GM21515 (cell line): ENCODE measurements around the gene RCC1.
"Not testable (repeated sequence)": the region's sequence is repeated elsewhere in the genome, so short reads cannot be mapped to it uniquely, and the experiment has no call there.

Experiments used
- ATAC-seq: cut with Tn5 transposase; IDR thresholded peaks from one replicate; pipeline ENCODE4 v1.9.1; 2021; ENCODE audit not compliant: unreplicated experiment

Gene RCC1

DNA sequence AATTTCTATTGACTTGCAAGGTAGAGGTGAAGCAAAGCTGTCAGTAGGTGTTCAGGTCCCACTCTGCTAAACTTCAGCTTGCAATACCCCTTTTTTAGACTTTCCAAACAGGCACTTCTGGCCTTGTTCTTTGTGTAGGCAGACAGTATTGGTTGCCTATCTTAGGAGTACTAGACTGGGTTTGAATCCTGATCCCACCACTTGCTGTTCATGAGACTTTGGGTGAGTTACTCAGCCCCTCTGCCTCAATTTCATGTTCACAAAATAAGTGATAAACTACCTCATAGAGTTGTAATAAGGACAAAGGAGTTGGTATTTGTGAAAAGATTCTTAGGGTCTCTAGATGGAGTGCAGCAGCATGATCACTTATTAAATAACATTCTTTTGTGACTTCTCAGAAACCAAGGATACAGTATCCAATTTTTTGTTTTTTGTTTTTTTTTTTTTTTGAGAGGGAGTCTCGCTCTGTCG lies 5.2 kb downstream of the RCC1 start:
- no peak for ATAC-seq

DNA sequence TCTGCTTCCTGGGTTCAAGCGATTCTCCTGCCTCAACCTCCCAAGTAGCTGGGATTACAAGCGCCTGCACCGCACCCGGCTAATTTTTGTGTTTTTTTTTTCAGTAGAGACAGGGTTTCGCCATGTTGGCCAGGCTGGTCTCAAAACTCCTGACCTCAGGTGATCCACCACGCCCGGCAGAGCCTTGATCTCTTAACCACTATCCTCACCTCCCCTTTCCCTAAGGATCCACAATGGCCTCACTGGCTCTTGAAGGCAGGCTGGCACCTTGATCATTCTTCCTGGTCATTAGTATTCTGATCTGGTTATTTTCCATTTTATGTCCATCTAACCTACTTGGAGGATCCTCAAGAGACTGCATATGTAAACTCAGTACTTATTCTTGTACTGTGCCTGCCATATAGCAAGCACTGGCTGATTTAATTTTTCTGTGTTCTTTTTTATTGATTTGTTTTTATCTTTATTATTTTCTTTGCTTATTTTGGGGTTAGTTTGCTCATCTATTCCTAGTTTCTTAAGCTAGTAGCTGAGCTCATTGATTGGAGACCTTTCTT lies 6.3 kb downstream of the RCC1 start:
- no peak for ATAC-seq

DNA sequence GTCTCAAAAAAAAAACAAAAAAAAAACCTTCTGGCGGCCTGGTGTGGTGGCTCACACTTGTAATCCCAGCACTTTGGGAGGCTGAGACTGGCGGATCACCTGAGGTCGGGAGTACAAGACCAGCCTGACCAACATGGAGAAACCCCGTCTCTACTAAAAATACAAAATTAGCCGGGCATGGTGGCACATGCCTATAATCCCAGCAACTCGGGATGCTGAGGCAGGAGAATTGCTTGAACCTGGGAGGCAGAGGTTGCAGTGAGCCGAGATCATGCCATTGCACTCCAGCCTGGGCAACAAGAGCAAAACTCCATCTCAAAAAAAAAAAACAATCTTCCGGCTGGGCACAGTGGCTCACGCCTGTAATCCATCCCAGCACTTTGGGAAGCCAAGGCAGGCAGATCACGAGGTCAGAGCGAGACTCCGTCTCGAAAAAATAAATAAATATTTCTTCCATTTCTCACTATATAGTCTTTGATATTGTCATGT lies 8.6 kb downstream of the RCC1 start:
- ATAC-seq, result not testable (repeated sequence)

DNA sequence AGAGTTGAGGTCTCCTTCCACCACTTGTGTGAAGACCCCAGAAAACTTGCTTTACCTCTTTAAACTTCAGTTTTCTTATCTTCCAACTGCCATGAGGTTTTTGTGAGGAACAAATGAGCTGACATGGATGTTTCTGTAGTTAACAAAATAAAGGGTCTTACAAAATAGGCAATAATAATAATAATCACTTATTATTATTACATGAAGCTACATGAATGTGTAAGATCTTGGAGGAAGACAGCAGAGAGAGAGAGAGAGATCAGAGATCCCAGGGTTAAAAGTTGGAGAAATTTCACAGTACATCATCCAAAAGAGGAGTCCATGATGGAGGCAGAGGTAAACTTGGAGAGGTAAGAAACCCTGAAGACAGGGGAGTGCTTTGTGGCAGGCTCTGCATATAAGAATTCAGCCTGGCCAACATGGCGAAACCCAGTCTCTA lies 10.7 kb downstream of the RCC1 start:
- no peak for ATAC-seq

DNA sequence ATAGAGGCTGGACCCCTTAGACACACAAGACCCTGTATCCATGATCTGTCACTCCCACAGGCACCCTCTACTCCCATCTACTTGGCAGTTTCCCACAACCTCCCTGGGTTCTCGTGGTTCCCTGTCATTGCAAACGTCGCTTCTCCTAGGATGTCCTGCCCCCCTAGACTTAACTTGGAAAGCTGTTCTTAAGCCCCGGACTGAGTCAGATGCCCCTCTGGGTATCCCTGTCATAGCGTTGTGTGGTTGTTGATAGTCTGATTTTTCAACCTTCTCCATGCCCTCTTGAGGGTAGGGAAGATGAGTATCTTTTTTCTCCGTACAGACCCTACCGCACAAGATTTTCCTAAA lies 11.8 kb downstream of the RCC1 start:
- no peak for ATAC-seq

DNA sequence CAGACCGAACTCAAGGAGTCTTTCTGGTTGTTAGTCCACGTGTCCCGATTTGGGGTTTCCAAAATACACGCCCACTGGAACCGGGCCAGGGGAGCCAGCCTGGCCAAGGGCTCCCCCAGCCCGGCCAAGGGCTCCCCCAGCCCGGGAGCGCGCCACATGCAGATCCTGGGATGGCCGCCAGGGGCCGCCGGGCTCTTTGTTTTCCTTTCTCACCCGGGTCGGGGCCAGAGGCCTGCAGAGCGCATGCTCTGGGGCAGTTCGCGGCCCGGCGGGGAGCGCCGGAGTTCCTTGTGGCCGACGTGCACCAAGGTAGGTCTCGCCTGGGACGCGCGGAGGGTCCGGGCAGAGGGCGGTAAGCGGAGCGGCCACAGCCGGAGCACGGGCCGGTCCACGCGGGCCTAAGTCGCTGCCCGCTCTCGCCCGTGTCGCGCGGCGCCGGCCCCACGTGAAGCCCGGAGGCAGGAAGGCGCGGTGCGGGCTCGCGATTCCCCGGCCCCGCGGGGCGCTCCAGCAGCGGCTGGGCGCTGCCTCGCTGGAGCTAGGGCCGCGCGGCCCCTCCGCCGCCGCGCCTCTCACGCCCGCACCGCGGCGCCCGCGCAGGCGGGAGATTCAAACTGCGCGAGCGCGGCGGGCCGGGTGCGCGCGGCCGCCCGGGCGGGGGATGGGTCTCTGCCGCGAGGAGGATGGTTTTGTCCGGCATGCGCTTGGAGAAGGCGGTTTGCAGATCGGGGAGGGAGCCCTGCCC lies 12.3 kb downstream of the RCC1 start:
- ATAC-seq, result peak; percentile 74

DNA sequence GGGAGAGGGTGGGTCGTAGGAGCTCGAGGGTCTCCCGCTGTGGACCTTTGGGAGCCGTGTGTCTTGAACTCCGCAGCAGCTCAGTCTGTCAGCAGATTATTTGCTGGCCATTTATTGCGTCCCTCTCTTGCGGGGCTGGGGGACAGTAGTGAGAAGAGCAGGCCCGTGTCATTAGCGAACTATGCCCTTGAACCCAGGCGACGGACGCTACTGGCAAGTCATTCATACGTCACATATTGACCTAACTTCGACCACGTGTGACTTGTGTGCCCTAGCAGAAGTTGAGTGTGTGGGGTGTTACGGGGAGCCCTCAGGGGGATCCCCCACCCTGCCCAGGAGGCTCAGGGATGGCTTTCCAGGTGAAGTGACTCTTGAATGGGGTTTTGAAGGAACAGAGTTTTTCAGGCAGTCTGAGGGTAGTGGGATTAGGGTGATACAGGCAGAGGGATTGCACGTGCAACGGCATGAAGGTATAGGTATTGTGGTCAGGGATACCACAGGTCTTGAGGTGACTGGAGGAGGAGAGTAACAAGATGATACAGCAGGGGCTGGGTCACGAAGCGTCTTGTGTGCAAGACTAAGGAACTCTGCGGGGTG lies 13.0 kb downstream of the RCC1 start:
- ATAC-seq, result peak; percentile 18

DNA sequence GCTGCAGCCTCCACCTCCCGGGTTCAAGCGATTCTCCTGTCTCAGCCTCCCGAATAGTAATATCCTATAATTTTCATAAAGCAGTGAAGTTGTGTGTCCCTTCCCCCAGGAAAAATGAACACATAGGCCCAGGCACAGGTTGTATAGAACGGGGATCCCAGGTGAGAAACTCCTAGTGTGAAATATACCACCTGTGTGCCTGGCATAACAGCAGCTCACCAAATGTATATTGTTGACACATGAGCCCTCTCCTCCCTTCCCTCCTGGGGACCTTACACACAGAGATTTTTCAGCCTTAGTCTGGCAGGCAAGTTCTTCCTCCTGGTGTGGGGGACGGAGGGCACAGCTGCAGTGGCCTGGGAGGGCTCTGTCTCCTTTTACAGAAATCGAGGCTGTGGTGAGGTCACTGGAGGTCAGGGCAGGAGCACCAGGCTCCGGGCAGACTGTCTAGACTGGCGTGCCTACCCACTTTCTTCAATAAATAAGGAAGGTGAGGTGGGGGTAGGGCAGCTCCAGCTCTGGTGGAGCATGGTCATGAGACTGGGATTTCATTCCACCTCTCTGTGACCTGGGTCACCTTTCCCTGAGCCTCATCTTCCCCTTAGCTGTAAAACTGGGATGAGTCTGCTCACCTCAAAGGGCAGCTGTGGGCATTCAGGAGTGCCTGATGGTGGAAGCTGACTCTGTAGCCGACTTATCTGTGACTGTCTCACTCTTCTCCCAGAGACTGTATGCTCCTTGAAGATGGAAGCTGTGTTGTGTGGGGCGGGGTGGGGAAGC lies 14.3 kb downstream of the RCC1 start:
- no peak for ATAC-seq

DNA sequence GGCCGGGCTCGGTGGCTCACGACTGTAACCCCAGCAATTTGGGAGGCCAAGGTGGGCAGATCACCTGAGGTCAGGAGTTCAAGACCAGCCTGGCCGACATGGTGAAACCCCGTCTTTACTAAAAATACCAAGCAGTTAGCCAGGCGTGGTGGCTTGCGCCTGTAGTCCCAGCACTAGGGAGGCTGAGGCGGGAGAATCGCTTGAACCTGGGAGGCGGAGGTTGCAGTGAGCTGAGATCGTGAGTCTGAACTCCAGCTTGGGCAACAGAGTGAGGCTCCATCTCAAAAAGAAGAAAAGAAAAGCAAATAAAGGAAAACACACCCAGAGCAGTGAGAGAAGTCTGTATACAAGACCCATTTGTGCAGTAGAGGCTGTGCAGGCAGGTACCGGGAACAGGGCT lies 15.0 kb downstream of the RCC1 start:
- not testable (repeated sequence) for ATAC-seq

DNA sequence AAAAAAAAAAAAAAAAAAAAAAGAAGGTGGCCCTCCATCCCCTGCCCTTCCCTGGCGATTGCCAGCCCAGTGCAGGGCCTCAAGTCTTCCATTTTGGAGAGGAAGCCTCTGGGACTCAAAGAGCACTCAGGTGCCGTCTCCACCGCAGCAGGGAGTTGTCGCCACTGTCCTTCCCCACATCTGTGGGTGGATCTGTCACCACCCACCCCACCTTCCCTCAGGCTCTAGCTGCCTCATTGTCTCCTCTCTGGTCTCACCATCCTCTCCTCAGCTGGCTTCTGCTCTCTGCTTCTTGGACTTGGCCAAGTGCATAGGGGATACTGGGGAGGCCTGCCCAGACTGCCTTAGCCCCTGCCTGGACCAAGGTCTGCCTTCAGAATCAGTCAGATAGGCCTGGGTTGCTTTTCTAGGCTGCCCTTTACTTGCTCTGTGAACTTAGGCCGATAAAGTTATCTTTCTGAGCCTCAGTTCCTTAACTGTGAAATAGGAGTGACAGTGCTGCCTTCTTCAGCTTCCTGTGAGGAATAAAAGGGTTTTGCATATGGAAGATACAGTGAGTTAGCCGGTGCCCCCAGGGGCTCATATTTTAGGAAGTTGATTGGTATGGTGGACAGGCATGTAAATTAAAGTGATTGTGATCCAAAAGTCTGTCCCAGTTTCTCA lies 15.8 kb downstream of the RCC1 start:
- no peak for ATAC-seq

DNA sequence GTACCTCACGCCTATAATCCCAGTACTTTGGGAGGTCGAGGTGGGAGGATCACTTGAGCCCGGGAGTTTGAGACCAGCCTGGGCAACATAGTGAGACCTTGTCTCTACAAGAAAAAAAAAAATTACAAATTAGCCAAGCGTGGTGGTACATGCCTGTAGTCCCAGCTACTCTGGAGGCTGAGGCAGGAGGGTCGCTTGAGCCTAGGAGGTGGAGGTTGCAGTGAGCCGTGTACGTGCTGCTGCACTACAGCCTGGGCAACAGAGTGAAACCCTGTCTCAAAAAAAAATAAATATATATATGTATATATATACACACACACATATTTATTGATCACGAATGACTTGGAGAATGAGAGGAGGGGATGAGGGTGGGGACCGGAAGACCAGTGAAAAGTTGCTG lies 16.7 kb downstream of the RCC1 start:
- ATAC-seq, result not testable (repeated sequence)

DNA sequence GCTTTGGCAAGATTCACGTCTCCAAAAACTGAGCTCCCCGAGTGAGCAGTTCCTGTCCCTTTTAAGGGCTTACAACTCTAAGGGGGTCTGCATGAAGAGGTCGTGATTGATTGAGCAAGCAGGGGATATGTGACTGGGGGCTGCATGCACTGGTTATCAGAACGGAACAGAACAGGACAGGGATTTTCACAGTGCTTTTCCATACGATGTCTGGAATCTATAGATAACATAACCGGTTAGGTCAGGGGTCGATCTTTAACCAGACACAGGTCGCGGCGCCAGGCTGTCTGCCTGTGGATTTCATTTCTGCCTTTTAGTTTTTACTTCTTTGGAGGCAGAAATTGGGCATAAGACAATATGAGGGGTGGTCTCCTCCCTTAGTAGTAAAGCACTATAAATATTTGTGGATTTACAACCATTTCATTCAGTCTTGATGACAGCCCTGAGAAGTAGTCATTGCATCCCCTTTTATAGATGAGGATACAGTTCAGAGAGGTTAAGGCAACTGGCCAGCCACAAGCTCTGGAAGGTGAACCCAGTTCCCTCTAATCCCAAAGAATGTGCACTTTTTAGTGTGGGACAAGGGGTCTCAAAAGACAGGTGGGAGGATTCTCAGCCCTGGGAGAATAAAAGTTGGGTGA lies 19.3 kb downstream of the RCC1 start:
- ATAC-seq, result not testable (repeated sequence)

DNA sequence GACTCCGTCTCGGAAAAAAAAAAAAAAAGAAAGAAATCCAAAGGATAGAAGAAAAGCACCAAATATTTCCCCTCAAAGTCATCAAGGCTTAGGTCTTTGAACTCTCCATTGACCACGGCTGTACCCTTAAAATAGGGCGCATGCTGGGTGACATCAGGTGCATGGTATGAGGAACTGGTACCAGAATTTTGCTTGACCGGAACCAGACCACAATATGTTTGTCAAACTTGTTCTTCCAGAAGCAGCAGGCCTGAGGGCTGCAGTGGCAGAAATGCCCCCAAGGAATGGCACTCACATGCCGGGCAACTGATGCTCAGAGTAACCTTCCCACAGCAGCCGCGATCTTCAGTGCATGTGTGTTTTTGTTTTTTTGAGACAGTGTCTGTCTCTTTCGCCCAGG lies 21.0 kb downstream of the RCC1 start:
- no peak for ATAC-seq

DNA sequence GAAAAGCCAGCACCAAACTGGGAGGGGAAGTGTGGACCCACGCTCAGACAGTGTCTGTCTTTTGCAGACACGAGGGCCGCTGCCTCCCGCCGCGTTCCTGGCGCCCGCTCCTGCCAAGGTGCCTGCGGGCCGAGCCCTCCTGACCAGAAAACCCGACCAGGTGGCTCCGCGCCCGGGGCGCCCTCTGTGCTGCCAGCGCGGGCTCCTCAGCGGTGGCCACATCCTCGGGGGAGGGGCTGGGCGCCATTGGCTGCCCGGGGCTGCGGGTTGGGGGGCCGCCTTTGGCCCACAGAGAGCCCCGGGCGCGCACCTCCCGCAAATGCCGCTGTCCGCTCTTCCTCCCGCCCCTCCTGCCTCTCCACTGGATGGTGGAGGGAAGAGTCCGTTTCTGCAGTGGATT lies 24.6 kb downstream of the RCC1 start:
- no peak for ATAC-seq

DNA sequence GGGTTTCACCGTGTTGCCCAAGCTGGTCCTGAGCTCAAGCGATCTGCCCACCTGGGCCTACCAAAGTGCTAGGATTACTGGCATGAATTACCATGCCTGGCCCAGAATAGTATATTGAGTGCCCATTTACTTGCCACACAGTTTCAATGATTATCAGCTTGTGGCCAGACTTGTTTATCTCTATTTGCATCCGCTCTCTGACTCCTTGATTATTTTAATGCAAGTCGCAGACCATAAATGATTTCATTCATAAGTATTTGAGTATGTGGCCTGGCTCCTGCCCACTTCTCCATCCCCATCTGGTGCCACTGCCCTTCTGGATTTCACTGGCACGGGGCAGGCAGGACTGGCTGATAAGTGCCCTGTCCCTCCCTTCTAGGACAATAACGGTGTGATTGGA lies 28.8 kb downstream of the RCC1 start:
- ATAC-seq, result no peak

DNA sequence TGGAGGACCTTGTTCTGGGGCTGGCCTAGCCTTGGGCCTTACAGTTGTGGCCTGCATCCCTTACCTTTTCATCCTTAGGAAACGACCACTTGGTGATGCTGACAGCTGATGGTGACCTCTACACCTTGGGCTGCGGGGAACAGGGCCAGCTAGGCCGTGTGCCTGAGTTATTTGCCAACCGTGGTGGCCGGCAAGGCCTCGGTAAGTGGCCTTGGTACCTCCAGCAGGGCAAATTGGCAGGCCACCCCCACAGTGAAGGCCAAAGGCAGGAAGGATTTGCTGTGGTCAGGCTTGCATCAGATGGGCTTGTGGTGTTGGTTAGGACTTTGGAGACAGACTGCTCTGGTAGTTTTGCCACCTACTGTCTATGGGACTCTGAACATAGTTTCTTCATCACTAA lies 29.3 kb downstream of the RCC1 start:
- no peak for ATAC-seq

DNA sequence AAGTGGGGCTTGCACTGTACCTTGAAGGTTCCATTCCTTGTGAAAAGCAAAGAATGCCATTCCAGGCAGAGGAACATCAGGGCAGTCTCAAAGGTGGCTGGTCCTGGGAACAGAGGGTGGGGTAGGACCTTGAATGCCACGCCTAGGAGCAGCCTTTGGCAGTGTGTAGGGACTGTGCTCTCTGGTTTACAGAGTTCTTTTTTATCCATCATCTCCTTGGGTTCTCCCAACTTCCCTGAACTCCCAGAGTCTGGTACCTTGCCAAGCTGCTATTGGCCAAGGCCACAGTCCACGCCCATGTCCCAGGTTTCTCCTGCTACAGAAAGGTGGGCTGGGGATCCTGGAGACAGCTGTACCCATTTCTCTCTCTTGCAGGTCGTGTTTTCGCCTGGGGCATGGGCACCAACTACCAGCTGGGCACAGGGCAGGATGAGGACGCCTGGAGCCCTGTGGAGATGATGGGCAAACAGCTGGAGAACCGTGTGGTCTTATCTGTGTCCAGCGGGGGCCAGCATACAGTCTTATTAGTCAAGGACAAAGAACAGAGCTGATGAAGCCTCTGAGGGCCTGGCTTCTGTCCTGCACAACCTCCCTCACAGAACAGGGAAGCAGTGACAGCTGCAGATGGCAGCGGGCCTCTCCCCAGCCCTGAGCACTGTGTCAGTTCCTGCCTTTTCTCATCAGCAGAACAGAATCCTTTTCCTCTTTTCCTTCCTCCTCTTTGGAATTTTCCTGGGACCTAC lies 31.8 kb downstream of the RCC1 start:
- ATAC-seq, result no peak

DNA sequence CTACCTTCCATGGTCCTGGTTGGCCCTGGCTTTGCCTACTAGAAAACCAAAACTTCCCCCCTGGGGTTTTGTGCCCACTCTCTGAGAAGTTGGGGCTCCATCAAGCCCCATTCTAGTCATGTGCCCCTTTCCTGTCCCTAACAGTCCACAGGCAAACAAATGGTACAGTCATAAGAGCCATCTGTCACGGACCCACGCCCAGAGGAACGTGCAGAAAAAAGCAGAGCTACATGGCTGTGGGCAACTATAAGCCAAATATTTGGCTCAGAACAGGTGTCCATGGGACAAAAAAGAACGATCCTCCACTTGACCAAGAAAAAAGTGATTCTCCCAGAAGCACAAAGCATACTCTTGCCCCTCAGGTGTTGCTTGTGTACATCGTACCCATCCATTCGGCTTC lies 32.4 kb downstream of the RCC1 start:
- ATAC-seq, result no peak

DNA sequence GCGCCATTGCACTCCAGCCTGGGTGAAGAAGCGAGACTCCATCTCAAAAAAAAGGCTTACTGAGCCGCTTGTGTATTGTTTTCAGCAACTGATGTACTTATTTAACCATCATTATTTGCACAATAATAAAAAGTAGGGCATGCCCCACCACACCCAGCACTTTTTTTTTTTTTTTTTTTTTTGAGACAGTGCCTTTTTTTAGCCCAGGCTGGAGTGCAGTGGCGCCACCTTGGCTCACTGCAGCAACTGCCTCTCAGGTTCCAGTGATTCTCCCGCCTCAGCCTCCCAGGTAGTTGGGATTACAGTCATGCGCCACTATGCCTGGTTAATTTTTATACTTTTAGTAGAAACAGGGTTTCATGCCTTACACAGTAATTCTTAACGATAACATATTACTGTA lies 34.8 kb downstream of the RCC1 start:
- no peak for ATAC-seq
